Naive thymus-derived CD4-positive, alpha-beta T cell (primary cell): Measurements from ENCODE around the gene SLC6A7. TPM values are rescaled to one million over a fixed set of nuclear protein-coding genes. Genes with fewer than 3 reads are reported as not detected.

Experiments
- ATAC-seq: fragments of 150-1000 bp; cut with Tn5 transposase; 2 replicates; pipeline ENCODE4 v1.10.0; 2021; ENCODE audit warnings: mild to moderate bottlenecking, moderate library complexity
- CTCF ChIA-PET: fragments of 350-600 bp; sonication (Branson Sonifier 250); formaldehyde crosslinking; loops from one replicate; lab custom pipeline; 2021; ENCODE audit warnings: antibody characterized with exemption; lab: Charles Lee
- POLR2A ChIA-PET: fragments of 350-600 bp; sonication (Branson Sonifier 250); formaldehyde crosslinking; loops from one replicate; lab custom pipeline; 2021; ENCODE audit warnings: antibody characterized with exemption, inconsistent platforms; lab: Charles Lee
- DNase-seq, 9 donors: peaks; one replicate each; pipeline versions ENCODE4 v3.0.0 to v3.0.0-alpha.2; 2020 to 2022; ENCODE audit warnings: mixed read lengths in 1 of 9
- H3K27ac ChIP-seq: one replicate; pipeline ENCODE4 v1.7.0; 2013; ENCODE audit warnings: mild to moderate bottlenecking, low read depth, low read length, moderate library complexity
- H3K27me3 ChIP-seq, 2 donors: one replicate each; pipeline ENCODE4 v1.7.0; 2013; ENCODE audit warnings: low read length in 2 of 2, mild to moderate bottlenecking in 2 of 2, moderate library complexity in 2 of 2; ENCODE audit not compliant: control insufficient read depth in 2 of 2, insufficient read depth in 2 of 2
- H3K36me3 ChIP-seq, 3 experiments: 1 replicate in 2 of 3; 2 replicates in 1 of 3; pipeline ENCODE4 v1.7.0; 2013; ENCODE audit warnings: low read length in 3 of 3, mild to moderate bottlenecking in 3 of 3, moderate library complexity in 1 of 3; ENCODE audit not compliant: insufficient read depth in 3 of 3, control insufficient read depth in 2 of 3
- H3K4me1 ChIP-seq, 2 donors: one replicate each; pipeline ENCODE4 v1.7.0; 2013; ENCODE audit warnings: low read length in 2 of 2, mild to moderate bottlenecking in 2 of 2, moderate library complexity in 1 of 2; ENCODE audit not compliant: control insufficient read depth in 2 of 2, insufficient read depth in 2 of 2
- H3K4me3 ChIP-seq: 2 replicates; pipeline ENCODE4 v1.7.0; 2013; ENCODE audit warnings: mild to moderate bottlenecking, low read length
- H3K9me3 ChIP-seq, 3 experiments: 1 replicate in 2 of 3; 2 replicates in 1 of 3; pipeline ENCODE4 v1.7.0; 2013; ENCODE audit warnings: low read length in 3 of 3; ENCODE audit not compliant: control insufficient read depth in 2 of 3
- H3K27ac Mint-ChIP-seq, 9 donors: one replicate each; pipeline ENCODE4 v1.8.0; 2020 to 2022; ENCODE audit warnings: mixed read lengths in 9 of 9, mild to moderate bottlenecking in 8 of 9, moderate library complexity in 5 of 9, inconsistent platforms in 2 of 9
- H3K27me3 Mint-ChIP-seq, 5 donors: one replicate each; pipeline ENCODE4 v1.8.0; 2021 to 2022; ENCODE audit warnings: mixed read lengths in 5 of 5, mild to moderate bottlenecking in 1 of 5
- H3K36me3 Mint-ChIP-seq, 5 donors: one replicate each; pipeline ENCODE4 v1.8.0; 2020 to 2022; ENCODE audit warnings: mixed read lengths in 5 of 5, mild to moderate bottlenecking in 3 of 5, inconsistent platforms in 1 of 5
- H3K4me1 Mint-ChIP-seq, 7 donors: one replicate each; pipeline ENCODE4 v1.8.0; 2020 to 2022; ENCODE audit warnings: mixed read lengths in 7 of 7, mild to moderate bottlenecking in 3 of 7, inconsistent platforms in 1 of 7
- H3K4me3 Mint-ChIP-seq, 10 donors: one replicate each; pipeline ENCODE4 v1.8.0; 2020 to 2022; ENCODE audit warnings: mild to moderate bottlenecking in 10 of 10, mixed read lengths in 10 of 10, moderate library complexity in 6 of 10, inconsistent platforms in 2 of 10
- H3K9me3 Mint-ChIP-seq, 11 donors: one replicate each; pipeline ENCODE4 v1.8.0; 2020 to 2022; ENCODE audit warnings: mixed read lengths in 11 of 11, mild to moderate bottlenecking in 4 of 11, inconsistent platforms in 1 of 11, moderate library complexity in 1 of 11
- intact Hi-C, 2 donors: fragments of 100-400 bp; cut with micrococcal nuclease; formaldehyde crosslinking; loops; one replicate each; pipeline ENCODE4 v1.15.1; 2023
- polyA plus RNA-seq, 2 donors: library from polyadenylated mRNA; unstranded; fragments of 300-500 nt; fragmentation: Illumina TruSeq; gene quantifications; one replicate each; pipeline ENCODE4 v1.2.3, GENCODE V29; 2021
- total RNA-seq, 6 experiments: library from RNA in 5 of 6; stranded (reverse) in 5 of 6; gene quantifications; 1 replicate in 5 of 6; 2 replicates in 1 of 6; pipeline ENCODE4 v1.2.3 and lab custom pipeline; 2021 to 2026

The SLC6A7 gene
- total and polyA plus RNA-seq, 7 experiments from 2014 or later, result not detected

DNA sequence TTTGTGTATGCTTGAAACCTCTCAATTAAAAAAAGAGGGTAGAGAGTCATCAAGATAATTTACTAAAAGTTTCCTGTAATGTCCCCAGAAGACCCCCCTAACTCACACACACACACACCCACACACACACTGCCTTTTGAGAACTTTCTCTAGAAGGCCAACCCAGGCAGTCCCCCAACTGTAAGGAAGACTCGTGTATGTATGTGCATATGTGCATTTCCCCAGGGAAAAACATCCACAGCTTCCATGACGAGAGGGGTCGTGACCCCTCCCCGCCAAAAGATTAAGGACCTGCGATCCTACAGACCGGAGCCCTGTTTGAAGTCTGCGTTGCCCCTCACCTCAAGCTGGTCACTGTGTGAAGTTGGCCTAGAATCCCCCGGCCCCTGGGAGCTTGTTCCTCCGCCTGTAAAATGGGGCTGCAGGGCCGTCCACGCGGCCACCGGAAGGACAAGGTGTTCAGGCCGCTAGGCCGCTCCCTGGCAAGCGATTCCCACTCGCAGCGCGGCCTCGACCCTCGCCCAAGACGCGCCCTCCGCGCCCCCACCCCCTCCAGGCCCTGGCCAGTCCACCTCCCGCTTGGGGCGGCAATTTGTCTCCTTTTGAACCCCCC lies 23.7 kb upstream of the SLC6A7 start:
- H3K4me3 ChIP-seq, result no peak overlapping the region
- H3K9me3 ChIP-seq, result no peaks in the 10 kb centered on the region
- H3K4me1 Mint-ChIP-seq, result peaks cover 0 to 2% (median 0%) of the 10 kb centered on the region in 7 donors
- CTCF ChIA-PET, result no interaction called here
- DNase-seq, result no peak
- intact Hi-C loops, result no loop called here
- no peak overlapping the region for H3K27ac Mint-ChIP-seq
- no peak for ATAC-seq
- H3K27me3 ChIP-seq, result no peaks in the 10 kb centered on the region
- no peaks in the 10 kb centered on the region for H3K36me3 ChIP-seq
- peaks cover 0 to 3% (median 0%) of the 10 kb centered on the region in 11 donors for H3K9me3 Mint-ChIP-seq
- POLR2A ChIA-PET, result no interaction called here
- H3K4me1 ChIP-seq, result no peaks in the 10 kb centered on the region
- H3K4me3 Mint-ChIP-seq, result no peak overlapping the region
- H3K27ac ChIP-seq, result no peak overlapping the region
- peaks cover 38 to 53% (median 48%) of the 10 kb centered on the region in 5 donors for H3K27me3 Mint-ChIP-seq
- H3K36me3 Mint-ChIP-seq, result no peaks in the 10 kb centered on the region

DNA sequence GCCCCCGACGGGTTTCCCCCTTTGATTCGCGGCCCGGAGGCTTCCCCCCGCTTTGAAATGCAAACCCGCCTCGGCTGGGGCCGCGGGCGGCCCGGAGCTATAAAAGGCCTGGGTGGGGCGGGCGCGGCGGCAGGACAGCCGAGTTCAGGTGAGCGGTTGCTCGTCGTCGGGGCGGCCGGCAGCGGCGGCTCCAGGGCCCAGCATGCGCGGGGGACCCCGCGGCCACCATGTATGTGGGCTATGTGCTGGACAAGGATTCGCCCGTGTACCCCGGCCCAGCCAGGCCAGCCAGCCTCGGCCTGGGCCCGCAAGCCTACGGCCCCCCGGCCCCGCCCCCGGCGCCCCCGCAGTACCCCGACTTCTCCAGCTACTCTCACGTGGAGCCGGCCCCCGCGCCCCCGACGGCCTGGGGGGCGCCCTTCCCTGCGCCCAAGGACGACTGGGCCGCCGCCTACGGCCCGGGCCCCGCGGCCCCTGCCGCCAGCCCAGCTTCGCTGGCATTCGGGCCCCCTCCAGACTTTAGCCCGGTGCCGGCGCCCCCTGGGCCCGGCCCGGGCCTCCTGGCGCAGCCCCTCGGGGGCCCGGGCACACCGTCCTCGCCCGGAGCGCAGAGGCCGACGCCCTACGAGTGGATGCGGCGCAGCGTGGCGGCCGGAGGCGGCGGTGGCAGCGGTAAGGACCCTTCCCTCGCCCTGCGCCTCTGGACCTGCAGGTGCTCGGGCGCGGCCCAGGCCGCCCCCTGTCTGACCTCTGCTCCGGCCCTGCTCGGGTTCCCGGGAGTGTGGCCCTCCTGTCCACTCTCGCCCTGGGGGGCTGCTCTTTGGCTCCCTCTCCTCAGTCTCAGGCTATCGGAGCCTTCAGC lies 23.0 kb upstream of the SLC6A7 start, which contains the start of gene CDX1:
CDX1 (plus strand) TSS at position 129 of the 862 bp plus-strand sequence; CDS start at position 228, 99 bp downstream.
- Histone ChIP-seq H3K27ac (no peak within 1 kb of the TSS), H3K27me3 (no peaks in the 10 kb centered on the region), H3K9me3 (no peaks in the 10 kb centered on the region), H3K4me1 (no peaks in the 10 kb centered on the region), H3K36me3 (no peaks in the 10 kb centered on the region), H3K4me3 (no peak within 1 kb of the TSS)
- DNase-seq (no peak), ATAC-seq (no peak)
- POLR2A ChIA-PET, result no interaction called here
- Mint-ChIP-seq H3K4me1 (no peaks in the 10 kb centered on the region), H3K27ac (no peak within 1 kb of the TSS), H3K4me3 (peak within 1 kb of the TSS in 1 of 10 donors; percentile 59), H3K36me3 (no peaks in the 10 kb centered on the region), H3K9me3 (peaks cover 0 to 3% (median 0%) of the 10 kb centered on the region in 11 donors), H3K27me3 (peaks cover 44 to 58% (median 50%) of the 10 kb centered on the region in 5 donors)
- CTCF ChIA-PET, result interaction anchor here (0.7 kb wide), 1 partner anchor 844 kb away, joined by 3 read pairs; no protein-coding TSS in a partner anchor
- intact Hi-C loops, result no loop called here

GRCh38 chr5:150167512-150167850 lies 22.4 kb upstream of the SLC6A7 start:
- Histone ChIP-seq H3K27ac (no peak overlapping the region), H3K4me3 (no peak overlapping the region), H3K36me3 (no peaks in the 10 kb centered on the region), H3K4me1 (no peaks in the 10 kb centered on the region), H3K27me3 (no peaks in the 10 kb centered on the region), H3K9me3 (no peaks in the 10 kb centered on the region)
- H3K4me1 Mint-ChIP-seq, result peaks cover 0 to 2% (median 0%) of the 10 kb centered on the region in 7 donors
- DNase-seq (no peak), ATAC-seq (no peak)
- peak overlapping the region in 1 of 10 donors; percentile 59 for H3K4me3 Mint-ChIP-seq
- no peak overlapping the region for H3K27ac Mint-ChIP-seq
- POLR2A ChIA-PET, result no interaction called here
- CTCF ChIA-PET, result no interaction called here
- peaks cover 0 to 3% (median 0%) of the 10 kb centered on the region in 11 donors for H3K9me3 Mint-ChIP-seq
- no peaks in the 10 kb centered on the region for H3K36me3 Mint-ChIP-seq
- intact Hi-C loops, result no loop called here
- H3K27me3 Mint-ChIP-seq, result peaks cover 48 to 63% (median 55%) of the 10 kb centered on the region in 5 donors

DNA sequence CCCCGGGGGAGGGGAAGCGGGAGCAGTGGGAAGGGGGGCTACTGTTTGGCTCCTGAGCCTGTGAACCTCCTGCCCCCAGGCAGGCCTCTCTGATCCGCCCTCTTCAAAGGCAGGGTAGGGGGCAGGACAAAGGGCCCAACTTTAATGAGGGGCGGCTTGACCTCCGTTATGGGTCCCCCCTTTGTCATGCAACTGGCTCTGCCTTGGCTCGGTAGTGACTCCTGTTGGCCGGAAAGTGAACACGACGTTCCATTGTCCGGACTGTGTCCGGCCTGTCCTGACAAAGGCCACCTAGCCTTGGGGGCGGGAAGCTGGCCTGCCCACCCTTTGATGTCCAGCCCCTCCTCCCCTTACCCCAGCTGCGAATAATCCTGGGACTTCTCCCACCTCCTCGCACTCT lies 22.0 kb upstream of the SLC6A7 start:
- Histone ChIP-seq H3K4me1 (no peaks in the 10 kb centered on the region), H3K9me3 (no peaks in the 10 kb centered on the region), H3K36me3 (no peaks in the 10 kb centered on the region), H3K4me3 (no peak overlapping the region), H3K27ac (no peak overlapping the region), H3K27me3 (no peaks in the 10 kb centered on the region)
- H3K27me3 Mint-ChIP-seq, result peaks cover 48 to 63% (median 55%) of the 10 kb centered on the region in 5 donors
- peaks cover 0 to 2% (median 0%) of the 10 kb centered on the region in 7 donors for H3K4me1 Mint-ChIP-seq
- H3K4me3 Mint-ChIP-seq, result peak overlapping the region in 1 of 10 donors; percentile 59
- DNase-seq (no peak), ATAC-seq (no peak)
- ChIA-PET POLR2A (no interaction called here), CTCF (no interaction called here)
- H3K9me3 Mint-ChIP-seq, result peaks cover 0 to 3% (median 0%) of the 10 kb centered on the region in 11 donors
- H3K27ac Mint-ChIP-seq, result no peak overlapping the region
- no peaks in the 10 kb centered on the region for H3K36me3 Mint-ChIP-seq
- intact Hi-C loops, result no loop called here

DNA sequence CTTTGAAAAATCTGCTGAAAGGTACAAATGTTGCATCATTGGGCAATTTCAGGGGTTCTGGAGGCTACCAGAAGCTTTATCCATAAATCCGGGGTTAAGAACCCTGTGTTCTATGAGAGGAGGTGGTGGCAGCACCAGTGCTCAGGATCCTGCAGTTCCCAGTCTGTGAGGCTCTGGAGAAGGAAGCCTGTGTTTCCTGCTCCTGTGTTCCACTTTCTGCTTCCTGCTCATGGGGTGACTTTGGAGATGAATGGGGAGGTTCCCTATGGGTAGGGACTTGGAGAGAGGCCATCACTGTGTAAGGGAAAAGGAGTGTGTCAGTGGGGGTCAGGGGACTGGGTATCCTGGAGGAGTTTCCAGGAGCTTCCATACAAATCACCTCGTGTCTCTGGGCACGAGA lies 21.0 kb upstream of the SLC6A7 start:
- Mint-ChIP-seq H3K4me1 (peaks cover 0 to 2% (median 0%) of the 10 kb centered on the region in 7 donors), H3K27me3 (peaks cover 54 to 72% (median 56%) of the 10 kb centered on the region in 5 donors), H3K4me3 (no peak overlapping the region), H3K36me3 (no peaks in the 10 kb centered on the region), H3K27ac (no peak overlapping the region), H3K9me3 (peaks cover 0 to 3% (median 0%) of the 10 kb centered on the region in 11 donors)
- Histone ChIP-seq H3K27ac (no peak overlapping the region), H3K4me3 (no peak overlapping the region), H3K27me3 (no peaks in the 10 kb centered on the region), H3K4me1 (no peaks in the 10 kb centered on the region), H3K9me3 (no peaks in the 10 kb centered on the region), H3K36me3 (no peaks in the 10 kb centered on the region)
- no peak for ATAC-seq
- ChIA-PET POLR2A (no interaction called here), CTCF (no interaction called here)
- intact Hi-C loops, result no loop called here
- no peak for DNase-seq

- H3K4me3 ChIP-seq, result no peak overlapping the region
- H3K27me3 ChIP-seq, result no peaks in the 10 kb centered on the region
- ATAC-seq (no peak), DNase-seq (no peak)
- Mint-ChIP-seq H3K36me3 (no peaks in the 10 kb centered on the region), H3K27me3 (peaks cover 33 to 64% (median 48%) of the 10 kb centered on the region in 5 donors), H3K27ac (no peak overlapping the region), H3K4me3 (no peak overlapping the region), H3K9me3 (no peaks in the 10 kb centered on the region), H3K4me1 (peaks cover 0 to 3% (median 0%) of the 10 kb centered on the region in 7 donors)
- intact Hi-C loops, result no loop called here
- no peaks in the 10 kb centered on the region for H3K9me3 ChIP-seq
- ChIA-PET POLR2A (no interaction called here), CTCF (no interaction called here)
- H3K36me3 ChIP-seq, result no peaks in the 10 kb centered on the region
- no peak overlapping the region for H3K27ac ChIP-seq
- H3K4me1 ChIP-seq, result no peaks in the 10 kb centered on the region
These were observed 17.7 kb upstream of the SLC6A7 start for GRCh38 chr5:150172145-150172544.
